SK-N-SH (cell line): ENCODE measurements around the gene CSTF3. TPM values are rescaled to one million over a fixed set of nuclear protein-coding genes. Genes with fewer than 3 reads are reported as not detected.

Experiments used
- CTCF ChIA-PET: fragments of 300-600, 350-600 bp; formaldehyde crosslinking; extraction: SDS; loops from one replicate; lab custom pipeline; 2021; lab: Yijun Ruan, JAX
- POLR2A ChIA-PET: fragments of 350-600 bp; sonication (Branson Sonifier 250); formaldehyde crosslinking; extraction: SDS; loops from one replicate; lab custom pipeline; 2020; ENCODE audit warnings: antibody characterized with exemption, inconsistent platforms; lab: Yijun Ruan, JAX
- DNase-seq: peaks from one replicate; pipeline ENCODE4 v3.0.0; 2012
- H2AFZ ChIP-seq: fragments of 200-600 bp; sonication (generic); 2 replicates; pipeline ENCODE4 v1.8.1; 2016; ENCODE audit warnings: antibody characterized with exemption, mild to moderate bottlenecking, low read depth
- H3F3A ChIP-seq: fragments of 200-600 bp; sonication (generic); replicated peaks from 2 replicates; pipeline ENCODE3; 2016; ENCODE audit warnings: antibody characterized with exemption, mild to moderate bottlenecking; ENCODE audit not compliant: insufficient read depth
- H3K27ac ChIP-seq, 2 experiments: fragments of 200-500 bp in 1 of 2; fragments of 200-600 bp in 1 of 2; sonication (Bioruptor generic) in 1 of 2; sonication (generic), shearing (Covaris generic) in 1 of 2; 2 replicates each; pipeline versions ENCODE4 v1.5.1 to v1.6.1; 2014 to 2016; ENCODE audit warnings: low read depth in 2 of 2, inconsistent platforms in 1 of 2, low read length in 1 of 2, mild to moderate bottlenecking in 1 of 2, mixed read lengths in 1 of 2
- H3K27me3 ChIP-seq: fragments of 200-600 bp; sonication (generic), shearing (Covaris generic); 2 replicates; pipeline ENCODE4 v1.6.1; 2016; ENCODE audit warnings: mixed run types; ENCODE audit not compliant: insufficient read depth
- H3K36me3 ChIP-seq, 2 experiments: fragments of 200-500 bp in 1 of 2; fragments of 200-600 bp in 1 of 2; sonication (Bioruptor generic) in 1 of 2; sonication (generic) in 1 of 2; replicated peaks in 1 of 2; 2 replicates each; pipeline versions ENCODE3 to v1.5.1; 2014 to 2016; ENCODE audit warnings: low read length in 1 of 2, mild to moderate bottlenecking in 1 of 2; ENCODE audit not compliant: insufficient read depth in 2 of 2, control insufficient read depth in 1 of 2
- H3K4me1 ChIP-seq, 2 experiments: fragments of 200-500 bp in 1 of 2; fragments of 200-600 bp in 1 of 2; sonication (Bioruptor generic) in 1 of 2; sonication (generic), shearing (Covaris generic) in 1 of 2; 2 replicates each; pipeline versions ENCODE4 v1.5.1 to v1.6.1; 2014 to 2016; ENCODE audit warnings: low read depth in 1 of 2, low read length in 1 of 2, mixed run types in 1 of 2; ENCODE audit not compliant: insufficient read depth in 2 of 2, control insufficient read depth in 1 of 2
- H3K4me2 ChIP-seq: fragments of 200-600 bp; sonication (generic), shearing (Covaris generic); 2 replicates; pipeline ENCODE4 v1.6.1; 2017; ENCODE audit warnings: mixed run types
- H3K4me3 ChIP-seq, 2 experiments: fragments of 200-500 bp in 1 of 2; fragments of 200-600 bp in 1 of 2; sonication (Bioruptor generic) in 1 of 2; sonication (generic), shearing (Covaris generic) in 1 of 2; 2 replicates each; pipeline versions ENCODE4 v1.5.1 to v1.8.1; 2014 to 2016; ENCODE audit warnings: low read depth in 2 of 2, inconsistent platforms in 1 of 2, low read length in 1 of 2, mild to moderate bottlenecking in 1 of 2, mixed read lengths in 1 of 2, moderate library complexity in 1 of 2
- H3K79me2 ChIP-seq: fragments of 200-600 bp; sonication (generic); 2 replicates; pipeline ENCODE4 v1.8.1; 2017; ENCODE audit warnings: mild to moderate bottlenecking; ENCODE audit not compliant: insufficient read depth
- H3K9ac ChIP-seq: fragments of 200-600 bp; sonication (generic); 2 replicates; pipeline ENCODE4 v1.6.1; 2017; ENCODE audit warnings: mixed run types
- H3K9me2 ChIP-seq: fragments of 200-600 bp; sonication (generic); 2 replicates; pipeline ENCODE4 v1.6.1; 2017; ENCODE audit warnings: mixed run types
- H3K9me3 ChIP-seq: fragments of 200-600 bp; sonication (generic); 2 replicates; pipeline ENCODE4 v1.6.1; 2017; ENCODE audit warnings: mixed run types, mild to moderate bottlenecking, moderate library complexity
- H4K20me1 ChIP-seq: fragments of 200-600 bp; sonication (generic); 2 replicates; pipeline ENCODE4 v1.6.1; 2017; ENCODE audit warnings: mild to moderate bottlenecking, mixed run types; ENCODE audit not compliant: insufficient read depth
- EZH2phosphoT487 ChIP-seq: fragments of 200-600 bp; sonication (generic); IDR thresholded peaks from 2 replicates; pipeline ENCODE4 v1.6.1; 2017; ENCODE audit warnings: low read depth, mixed run types, mild to moderate bottlenecking, antibody characterized with exemption, moderate library complexity, borderline replicate concordance
- FOSL2 ChIP-seq: IDR thresholded peaks from 2 replicates; pipeline ENCODE4 v1.4.0; 2012; ENCODE audit warnings: low read depth, mild to moderate bottlenecking, moderate library complexity, borderline replicate concordance
- FOXM1 ChIP-seq: IDR thresholded peaks from 2 replicates; pipeline ENCODE4 v1.4.0; 2012; ENCODE audit warnings: low read depth, mild to moderate bottlenecking
- GABPA ChIP-seq: IDR thresholded peaks from 2 replicates; pipeline ENCODE4 v1.4.0; 2012; ENCODE audit warnings: low read depth, mild to moderate bottlenecking
- JUND ChIP-seq: IDR thresholded peaks from 2 replicates; pipeline ENCODE4 v1.4.0; 2012
- MAX ChIP-seq: IDR thresholded peaks from 2 replicates; pipeline ENCODE4 v1.4.0; 2012; ENCODE audit warnings: low read depth
- RFX5 ChIP-seq: IDR thresholded peaks from 2 replicates; pipeline ENCODE4 v1.6.1; 2012; ENCODE audit warnings: mild to moderate bottlenecking, improper control_type of control experiment, low read length
- RXRA ChIP-seq: IDR thresholded peaks from 2 replicates; pipeline ENCODE4 v1.4.0; 2012; ENCODE audit warnings: low read depth, mild to moderate bottlenecking, borderline replicate concordance
- SIN3A ChIP-seq: IDR thresholded peaks from 2 replicates; pipeline ENCODE4 v1.6.1; 2012; ENCODE audit warnings: low read depth, mild to moderate bottlenecking, low read length, moderate library complexity, borderline replicate concordance
- TEAD4 ChIP-seq: IDR thresholded peaks from 2 replicates; pipeline ENCODE4 v1.4.0; 2012; ENCODE audit warnings: mild to moderate bottlenecking, borderline replicate concordance; ENCODE audit not compliant: insufficient read depth
- USF2 ChIP-seq: fragments of 150-350 bp; IDR thresholded peaks from 2 replicates; pipeline ENCODE4 v1.6.1; 2017; ENCODE audit warnings: antibody characterized with exemption, low read length, low read depth, borderline replicate concordance
- ZBTB33 ChIP-seq: IDR thresholded peaks from 2 replicates; pipeline ENCODE4 v1.4.0; 2012; ENCODE audit warnings: low read depth, borderline replicate concordance
- WGBS: methylation state at CpG from one replicate; pipeline ENCODE4 v1.1.6; 2017; ENCODE audit warnings: low lambda C conversion rate; 5-methylcytosine and 5-hydroxymethylcytosine counted together
- polyA plus RNA-seq, 3 experiments: library from polyadenylated mRNA; depleted of rRNA; stranded (reverse); fragments of >200 nt; gene quantifications; 2 replicates each; pipeline ENCODE4 v1.2.3, GENCODE V29; 2012
- TF ChIP-seq, protein P1 (sequence below): IDR thresholded peaks from 2 replicates; pipeline ENCODE4 v1.6.1; 2012; ENCODE audit warnings: mild to moderate bottlenecking, low read depth, low read length, moderate library complexity
- TF ChIP-seq, protein P2 (sequence below): IDR thresholded peaks from 2 replicates; pipeline ENCODE4 v1.4.0; 2012; ENCODE audit warnings: low read depth, borderline replicate concordance

CSTF3 gene
- polyA plus RNA-seq, 1 of the 3 experiments (the other 2 are of a cell fraction): 26.3 TPM

DNA sequence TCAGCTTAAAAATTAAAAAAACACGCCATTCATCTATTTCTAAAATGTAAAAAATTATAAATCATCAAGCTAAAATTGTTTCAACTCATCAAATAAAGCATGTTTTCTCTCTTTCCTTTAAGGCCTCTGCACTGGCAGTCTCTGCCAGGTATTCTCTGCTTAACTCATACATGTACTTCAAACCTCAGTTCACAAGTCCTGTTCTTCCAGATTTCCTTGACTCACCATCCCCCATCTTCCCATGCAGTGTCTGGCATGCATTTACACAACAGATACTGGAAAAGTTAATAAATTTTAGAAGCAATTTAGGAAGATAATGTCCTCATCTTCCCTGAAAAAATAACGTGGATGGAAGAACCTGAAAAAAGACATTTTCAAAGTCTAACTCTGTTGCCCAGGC, 32.5 kb downstream of the CSTF3 start:
- DNase-seq: no peak
- H4K20me1 ChIP-seq: no peaks in the 10 kb centered on the region
- H3K4me2 ChIP-seq: no peak overlapping the region
- WGBS: 71% methylated on average over 2 of the region's 2 CpGs
- peaks cover 2 to 5% of the 10 kb centered on the region in 2 experiments; a peak in 2 of 4 replicates for H3K4me1 ChIP-seq
- H2AFZ ChIP-seq: no peak overlapping the region
- H3K9ac ChIP-seq: no peak overlapping the region
- CTCF ChIA-PET: no interaction called here
- H3K36me3 ChIP-seq: peaks cover 13 to 50% of the 10 kb centered on the region in 2 experiments
- peaks cover 5% of the 10 kb centered on the region for H3K79me2 ChIP-seq
- no peak overlapping the region for H3K27ac ChIP-seq
- TF ChIP-seq EZH2phosphoT487 (no peak), GABPA (no peak), USF2 (no peak), JUND (no peak), FOXM1 (no peak), SIN3A (no peak), RFX5 (no peak), ZBTB33 (no peak)
- H3K4me3 ChIP-seq: no peak overlapping the region
- H3K9me2 ChIP-seq: no peaks in the 10 kb centered on the region
- no peaks in the 10 kb centered on the region for H3K9me3 ChIP-seq
- H3K27me3 ChIP-seq: no peaks in the 10 kb centered on the region
- POLR2A ChIA-PET: interaction anchor here (0.6 kb wide), 1 partner anchor 22 kb away, joined by 4 read pairs; no protein-coding TSS in a partner anchor
- H3F3A ChIP-seq: peaks cover 20% of the 10 kb centered on the region

GRCh38 chr11:33125611-33126010, 35.7 kb downstream of the CSTF3 start:
- H3K9ac ChIP-seq: no peak overlapping the region
- POLR2A ChIA-PET: no interaction called here
- no peak overlapping the region for H3K27ac ChIP-seq
- H4K20me1 ChIP-seq: no peaks in the 10 kb centered on the region
- no peak overlapping the region for H3K4me3 ChIP-seq
- CTCF ChIA-PET: interaction anchor here (0.7 to 1.5 kb wide), 2 partner anchors 16 to 60 kb away, joined by 3 to 4 read pairs; no protein-coding TSS in a partner anchor
- no peaks in the 10 kb centered on the region for H3K9me3 ChIP-seq
- peaks cover 13 to 36% of the 10 kb centered on the region in 2 experiments for H3K36me3 ChIP-seq
- H3K4me2 ChIP-seq: no peak overlapping the region
- no peak for DNase-seq
- no peak overlapping the region for H2AFZ ChIP-seq
- 95% methylated on average over 3 of the region's 3 CpGs for WGBS
- H3K9me2 ChIP-seq: no peaks in the 10 kb centered on the region
- peaks cover 22% of the 10 kb centered on the region for H3F3A ChIP-seq
- H3K4me1 ChIP-seq: peaks cover 2% of the 10 kb centered on the region in 2 experiments; a peak in 2 of 4 replicates
- H3K27me3 ChIP-seq: no peaks in the 10 kb centered on the region
- H3K79me2 ChIP-seq: 0 out of 2 replicates have a peak, but pooled peaks cover 3% of the 10 kb centered on the region
- TF ChIP-seq, protein P1, sequence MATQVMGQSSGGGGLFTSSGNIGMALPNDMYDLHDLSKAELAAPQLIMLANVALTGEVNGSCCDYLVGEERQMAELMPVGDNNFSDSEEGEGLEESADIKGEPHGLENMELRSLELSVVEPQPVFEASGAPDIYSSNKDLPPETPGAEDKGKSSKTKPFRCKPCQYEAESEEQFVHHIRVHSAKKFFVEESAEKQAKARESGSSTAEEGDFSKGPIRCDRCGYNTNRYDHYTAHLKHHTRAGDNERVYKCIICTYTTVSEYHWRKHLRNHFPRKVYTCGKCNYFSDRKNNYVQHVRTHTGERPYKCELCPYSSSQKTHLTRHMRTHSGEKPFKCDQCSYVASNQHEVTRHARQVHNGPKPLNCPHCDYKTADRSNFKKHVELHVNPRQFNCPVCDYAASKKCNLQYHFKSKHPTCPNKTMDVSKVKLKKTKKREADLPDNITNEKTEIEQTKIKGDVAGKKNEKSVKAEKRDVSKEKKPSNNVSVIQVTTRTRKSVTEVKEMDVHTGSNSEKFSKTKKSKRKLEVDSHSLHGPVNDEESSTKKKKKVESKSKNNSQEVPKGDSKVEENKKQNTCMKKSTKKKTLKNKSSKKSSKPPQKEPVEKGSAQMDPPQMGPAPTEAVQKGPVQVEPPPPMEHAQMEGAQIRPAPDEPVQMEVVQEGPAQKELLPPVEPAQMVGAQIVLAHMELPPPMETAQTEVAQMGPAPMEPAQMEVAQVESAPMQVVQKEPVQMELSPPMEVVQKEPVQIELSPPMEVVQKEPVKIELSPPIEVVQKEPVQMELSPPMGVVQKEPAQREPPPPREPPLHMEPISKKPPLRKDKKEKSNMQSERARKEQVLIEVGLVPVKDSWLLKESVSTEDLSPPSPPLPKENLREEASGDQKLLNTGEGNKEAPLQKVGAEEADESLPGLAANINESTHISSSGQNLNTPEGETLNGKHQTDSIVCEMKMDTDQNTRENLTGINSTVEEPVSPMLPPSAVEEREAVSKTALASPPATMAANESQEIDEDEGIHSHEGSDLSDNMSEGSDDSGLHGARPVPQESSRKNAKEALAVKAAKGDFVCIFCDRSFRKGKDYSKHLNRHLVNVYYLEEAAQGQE: no peak
- TF ChIP-seq MAX (no peak), TEAD4 (no peak), USF2 (no peak), FOSL2 (no peak), RXRA (no peak), ZBTB33 (no peak)
- TF ChIP-seq, protein P2, sequence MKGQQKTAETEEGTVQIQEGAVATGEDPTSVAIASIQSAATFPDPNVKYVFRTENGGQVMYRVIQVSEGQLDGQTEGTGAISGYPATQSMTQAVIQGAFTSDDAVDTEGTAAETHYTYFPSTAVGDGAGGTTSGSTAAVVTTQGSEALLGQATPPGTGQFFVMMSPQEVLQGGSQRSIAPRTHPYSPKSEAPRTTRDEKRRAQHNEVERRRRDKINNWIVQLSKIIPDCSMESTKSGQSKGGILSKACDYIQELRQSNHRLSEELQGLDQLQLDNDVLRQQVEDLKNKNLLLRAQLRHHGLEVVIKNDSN: no peak
